Stimulated activated CD8-positive, alpha-beta memory T cell treated with anti-CD3 and anti-CD28 coated beads, Interleukin-15, amount 100 ng/mL, for 1 hour (primary cell): Measurements from ENCODE around the gene POLR2E.

Experiments used
- DNase-seq: peaks from one replicate; pipeline ENCODE4 v3.0.0-alpha.2; 2020; ENCODE audit warnings: low read depth

POLR2E gene

GRCh38 chr19:1063909-1064660, 31.1 kb downstream of the POLR2E start:
- no peak for DNase-seq

GRCh38 chr19:1063030-1063908, 31.9 kb downstream of the POLR2E start:
- DNase-seq: no peak

- DNase-seq: no peak
Measured at GRCh38 chr19:1062387-1063029, 32.7 kb downstream of the POLR2E start.

- DNase-seq: no peak
Measured at GRCh38 chr19:1061987-1062386, 33.2 kb downstream of the POLR2E start.

- DNase-seq: no peak
Measured at GRCh38 chr19:1060689-1061088, 34.5 kb downstream of the POLR2E start.

GRCh38 chr19:1058112-1058511, 37.1 kb downstream of the POLR2E start:
- DNase-seq: no peak

- DNase-seq: no peak
Measured at GRCh38 chr19:1057176-1057855, 37.9 kb downstream of the POLR2E start.

GRCh38 chr19:1055886-1056620, 39.1 kb downstream of the POLR2E start:
- no peak for DNase-seq

GRCh38 chr19:1055028-1055425, 40.1 kb downstream of the POLR2E start:
- DNase-seq: no peak

- no peak for DNase-seq
Measured at GRCh38 chr19:1054102-1055027, 40.8 kb downstream of the POLR2E start.

GRCh38 chr19:1053176-1054101, 41.7 kb downstream of the POLR2E start:
- no peak for DNase-seq

- DNase-seq: no peak
Measured at GRCh38 chr19:1052349-1052975, 42.7 kb downstream of the POLR2E start.

- DNase-seq: no peak
Measured at GRCh38 chr19:1051791-1052190, 43.4 kb downstream of the POLR2E start.

GRCh38 chr19:1050989-1051788, 44.0 kb downstream of the POLR2E start:
- no peak for DNase-seq

GRCh38 chr19:1049800-1050199, 45.4 kb downstream of the POLR2E start:
- DNase-seq: no peak

GRCh38 chr19:1049106-1049505, 46.1 kb downstream of the POLR2E start:
- no peak for DNase-seq

GRCh38 chr19:1047696-1048147, 47.5 kb downstream of the POLR2E start:
- no peak for DNase-seq
